ENCODE results near the gene IER5. TPM values are rescaled to one million over a fixed set of nuclear protein-coding genes. Genes with fewer than 3 reads are reported as not detected.

IER5 gene
- total and polyA plus RNA-seq, 2 of the 13 experiments (the other 11 are each of a cell fraction or from before 2014, with no cell fraction given): 2.5 to 3.5 TPM

GRCh38 chr1:181043025-181043888, 45.2 kb upstream of the IER5 start (continued):
- TF ChIP-seq AHDC1 (CRISPR knock-in tag; IDR thresholded peaks at IDR 0.05; ENCODE audit: borderline replicate concordance) (no peak), ZNF780A (CRISPR knock-in tag; IDR thresholded peaks at IDR 0.05) (no peak), ZNF639 (CRISPR knock-in tag; conservative IDR thresholded peaks at IDR 0.05) (no peak), HNRNPL (IDR thresholded peaks at IDR 0.05; ENCODE audit: low read depth, low read length) (no peak), HOXA7 (CRISPR knock-in tag; IDR thresholded peaks at IDR 0.05) (no peak), ZNF710 (CRISPR knock-in tag; IDR thresholded peaks at IDR 0.05; ENCODE audit: borderline replicate concordance) (no peak), MYC (CRISPR knock-in tag; IDR thresholded peaks at IDR 0.05; ENCODE audit: borderline replicate concordance) (no peak), ZNF580 (CRISPR knock-in tag; IDR thresholded peaks at IDR 0.05; ENCODE audit: borderline replicate concordance, low read depth) (no peak), POLR2AphosphoS5 (IDR thresholded peaks at IDR 0.05; ENCODE audit: low read depth, low read length) (no peak), ZNF296 (CRISPR knock-in tag; conservative IDR thresholded peaks at IDR 0.05) (no peak), HNF4A (CRISPR knock-in tag; IDR thresholded peaks at IDR 0.05) (peak; percentile 40), HMG20B (CRISPR knock-in tag; conservative IDR thresholded peaks at IDR 0.05) (peak; percentile 62; the same call in 1 of the 2 replicates), ZBTB44 (CRISPR knock-in tag; IDR thresholded peaks at IDR 0.05) (no peak), HMG20A (CRISPR knock-in tag; IDR thresholded peaks at IDR 0.05; ENCODE audit: borderline replicate concordance) (peak; percentile 52)
